ENCODE measurements around the gene NABP1. TPM values are rescaled to one million over a fixed set of nuclear protein-coding genes. Genes with fewer than 3 reads are reported as not detected.

The NABP1 gene
- total and polyA plus RNA-seq, 3 experiments from 2014 or later = 13.9 to 48.2 (median 44.9) TPM

Other genes starting within 250 kb of the NABP1 start
- not detected for gene CAVIN2, start 169.0 kb downstream of the NABP1 start, total RNA-seq
- not detected for gene CAVIN2, start 169.0 kb downstream of the NABP1 start, polyA plus RNA-seq